ENCODE data around the gene CHSY1.

The CHSY1 gene

DNA sequence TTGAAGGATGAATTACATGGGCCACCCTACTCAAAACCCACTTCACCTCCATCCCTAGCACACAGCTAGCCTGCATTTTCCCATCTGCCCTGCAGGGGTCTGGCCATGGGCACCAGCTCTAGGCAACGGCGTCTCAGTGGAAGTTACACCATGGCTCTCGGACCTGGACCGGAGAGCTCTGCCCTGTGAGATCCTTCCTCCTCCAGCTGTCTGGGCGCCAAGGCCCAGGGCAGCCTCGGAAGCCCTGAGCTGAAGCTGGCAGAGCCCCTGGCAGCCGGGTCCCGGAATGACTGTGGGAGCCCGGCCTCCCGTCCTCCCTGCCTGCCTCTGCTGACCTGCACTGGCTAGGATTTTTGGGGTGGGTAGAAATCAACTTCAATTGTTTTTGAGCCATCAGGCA lies 98.9 kb downstream of the CHSY1 start:
- TF ChIP-seq, protein P1, sequence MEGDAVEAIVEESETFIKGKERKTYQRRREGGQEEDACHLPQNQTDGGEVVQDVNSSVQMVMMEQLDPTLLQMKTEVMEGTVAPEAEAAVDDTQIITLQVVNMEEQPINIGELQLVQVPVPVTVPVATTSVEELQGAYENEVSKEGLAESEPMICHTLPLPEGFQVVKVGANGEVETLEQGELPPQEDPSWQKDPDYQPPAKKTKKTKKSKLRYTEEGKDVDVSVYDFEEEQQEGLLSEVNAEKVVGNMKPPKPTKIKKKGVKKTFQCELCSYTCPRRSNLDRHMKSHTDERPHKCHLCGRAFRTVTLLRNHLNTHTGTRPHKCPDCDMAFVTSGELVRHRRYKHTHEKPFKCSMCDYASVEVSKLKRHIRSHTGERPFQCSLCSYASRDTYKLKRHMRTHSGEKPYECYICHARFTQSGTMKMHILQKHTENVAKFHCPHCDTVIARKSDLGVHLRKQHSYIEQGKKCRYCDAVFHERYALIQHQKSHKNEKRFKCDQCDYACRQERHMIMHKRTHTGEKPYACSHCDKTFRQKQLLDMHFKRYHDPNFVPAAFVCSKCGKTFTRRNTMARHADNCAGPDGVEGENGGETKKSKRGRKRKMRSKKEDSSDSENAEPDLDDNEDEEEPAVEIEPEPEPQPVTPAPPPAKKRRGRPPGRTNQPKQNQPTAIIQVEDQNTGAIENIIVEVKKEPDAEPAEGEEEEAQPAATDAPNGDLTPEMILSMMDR (IDR thresholded peaks at IDR 0.05; ENCODE audit: borderline replicate concordance, insufficient read depth, low read depth, low read length) = peak; percentile 76
- no peak overlapping the region for H3K4me3 ChIP-seq (ENCODE audit: low read depth, low read length)

DNA sequence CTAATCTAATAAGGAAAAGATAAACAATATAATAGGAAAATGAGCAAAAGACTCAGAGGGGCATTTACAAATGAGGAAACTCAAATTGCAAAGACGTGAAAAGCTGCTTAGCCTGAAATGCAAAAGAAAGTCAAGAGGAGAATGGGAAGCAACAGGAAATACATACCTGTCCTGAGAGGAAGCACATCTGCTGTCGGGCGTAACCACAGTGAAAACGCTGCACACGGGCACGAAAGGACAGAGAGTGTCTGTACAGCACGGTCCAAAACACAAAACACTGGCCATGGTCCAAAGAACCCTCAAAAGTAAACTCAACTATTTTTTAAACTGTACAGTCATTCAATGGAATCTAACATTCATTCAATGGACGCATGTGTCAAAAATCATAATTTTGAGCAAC lies 100.6 kb downstream of the CHSY1 start:
- H3K4me3 ChIP-seq (ENCODE audit: low read depth, low read length) = no peak overlapping the region
- TF ChIP-seq, protein P1 (IDR thresholded peaks at IDR 0.05; ENCODE audit: borderline replicate concordance, insufficient read depth, low read depth, low read length) = no peak

GRCh38 chr15:101150723-101151040 lies 101.2 kb downstream of the CHSY1 start:
- H3K4me3 ChIP-seq (ENCODE audit: low read depth, low read length) = no peak overlapping the region
- TF ChIP-seq, protein P1 (IDR thresholded peaks at IDR 0.05; ENCODE audit: borderline replicate concordance, insufficient read depth, low read depth, low read length) = no peak

GRCh38 chr15:101149864-101150722 lies 101.8 kb downstream of the CHSY1 start:
- TF ChIP-seq, protein P1 (IDR thresholded peaks at IDR 0.05; ENCODE audit: borderline replicate concordance, insufficient read depth, low read depth, low read length) = no peak
- H3K4me3 ChIP-seq (ENCODE audit: low read depth, low read length) = no peak overlapping the region

DNA sequence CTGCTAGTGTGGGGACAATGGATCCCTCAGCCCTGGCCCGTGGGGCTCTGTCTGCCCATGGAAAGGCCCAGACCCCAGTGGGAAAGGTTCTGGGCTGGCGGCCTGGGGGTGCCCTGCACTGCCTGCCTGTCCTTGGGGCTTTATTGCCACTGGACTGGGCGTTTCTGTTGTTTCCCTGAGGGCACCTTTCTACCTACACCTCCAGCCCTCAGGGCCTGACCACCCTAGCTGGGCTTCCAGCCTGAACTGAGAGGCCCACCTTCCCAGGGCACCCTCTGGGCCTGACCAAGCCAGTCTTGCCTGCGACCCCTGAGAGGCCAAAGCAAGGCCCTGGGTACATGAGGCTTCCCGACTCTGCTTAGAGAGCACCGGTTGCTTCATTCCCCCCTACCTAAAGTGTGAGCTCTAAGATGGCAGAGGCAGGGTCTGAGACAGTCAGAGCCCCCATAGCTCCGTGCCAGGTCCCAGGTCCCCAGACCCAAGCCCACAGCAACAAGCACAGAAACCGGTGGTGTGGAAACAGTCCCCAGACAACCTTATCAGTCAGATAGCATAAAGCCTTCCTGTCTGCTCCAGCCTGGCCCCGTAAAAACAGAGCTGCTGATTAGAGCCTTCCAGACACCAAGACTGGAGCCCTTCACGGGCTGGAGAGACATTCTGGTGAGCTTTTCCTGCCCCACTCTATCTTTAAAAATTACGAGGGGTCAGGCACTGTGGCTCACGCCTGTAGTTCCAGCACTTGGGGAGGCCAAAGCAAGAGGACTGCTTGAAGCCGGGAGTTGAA lies 102.8 kb downstream of the CHSY1 start:
- H3K4me3 ChIP-seq (ENCODE audit: low read depth, low read length) = no peak overlapping the region
- TF ChIP-seq, protein P1 (IDR thresholded peaks at IDR 0.05; ENCODE audit: borderline replicate concordance, insufficient read depth, low read depth, low read length) = no peak

DNA sequence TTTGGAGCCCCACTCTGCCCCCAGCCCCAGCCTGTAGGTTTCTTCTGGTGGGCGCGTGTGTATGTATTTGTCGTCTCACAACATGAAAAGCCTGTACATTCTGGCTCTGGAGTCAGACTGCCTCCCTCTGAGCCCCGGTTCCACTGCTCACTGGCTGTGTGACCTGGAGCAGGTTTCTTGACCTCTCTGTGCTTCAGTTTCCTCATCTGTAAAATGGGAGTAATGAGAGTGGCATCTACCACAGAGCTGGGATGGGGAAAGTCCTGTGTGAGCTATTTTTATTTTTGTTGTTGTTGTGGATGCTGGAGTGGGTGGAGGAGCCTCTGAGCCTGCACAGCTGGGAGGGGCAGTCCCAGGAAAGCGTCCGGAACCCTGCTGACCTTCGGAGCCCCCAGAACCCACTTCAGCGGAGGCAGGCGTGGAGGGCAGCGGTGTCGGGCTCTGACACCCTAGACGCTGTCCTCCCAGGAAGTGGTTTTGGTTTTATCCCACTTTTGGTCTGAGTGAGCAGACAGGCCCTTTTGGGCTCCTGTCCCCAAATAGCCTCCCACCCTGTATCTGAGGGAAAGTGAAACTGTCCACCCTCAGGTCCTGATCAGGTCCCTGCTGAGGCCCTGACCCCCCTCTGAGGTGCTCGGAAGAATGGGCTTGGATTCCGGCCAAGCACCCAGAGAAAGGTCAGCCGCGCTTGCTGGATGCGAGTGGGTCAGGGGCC lies 103.5 kb downstream of the CHSY1 start:
- H3K4me3 ChIP-seq (ENCODE audit: low read depth, low read length) = no peak overlapping the region
- TF ChIP-seq, protein P1 (IDR thresholded peaks at IDR 0.05; ENCODE audit: borderline replicate concordance, insufficient read depth, low read depth, low read length) = no peak

All from GM12875 (cell line).